ENCODE measurements around the gene PCYT2. TPM values are rescaled to one million over a fixed set of nuclear protein-coding genes. Genes with fewer than 3 reads are reported as not detected.
A peak's percentile ranks its signal among the peaks of the same experiment; 100 is the strongest.

The PCYT2 gene
- total and polyA plus RNA-seq, 10 of the 15 experiments (the other 5 are each of a cell fraction or from before 2014, with no cell fraction given) = 0.63 to 72.0 (median 45.0) TPM

DNA sequence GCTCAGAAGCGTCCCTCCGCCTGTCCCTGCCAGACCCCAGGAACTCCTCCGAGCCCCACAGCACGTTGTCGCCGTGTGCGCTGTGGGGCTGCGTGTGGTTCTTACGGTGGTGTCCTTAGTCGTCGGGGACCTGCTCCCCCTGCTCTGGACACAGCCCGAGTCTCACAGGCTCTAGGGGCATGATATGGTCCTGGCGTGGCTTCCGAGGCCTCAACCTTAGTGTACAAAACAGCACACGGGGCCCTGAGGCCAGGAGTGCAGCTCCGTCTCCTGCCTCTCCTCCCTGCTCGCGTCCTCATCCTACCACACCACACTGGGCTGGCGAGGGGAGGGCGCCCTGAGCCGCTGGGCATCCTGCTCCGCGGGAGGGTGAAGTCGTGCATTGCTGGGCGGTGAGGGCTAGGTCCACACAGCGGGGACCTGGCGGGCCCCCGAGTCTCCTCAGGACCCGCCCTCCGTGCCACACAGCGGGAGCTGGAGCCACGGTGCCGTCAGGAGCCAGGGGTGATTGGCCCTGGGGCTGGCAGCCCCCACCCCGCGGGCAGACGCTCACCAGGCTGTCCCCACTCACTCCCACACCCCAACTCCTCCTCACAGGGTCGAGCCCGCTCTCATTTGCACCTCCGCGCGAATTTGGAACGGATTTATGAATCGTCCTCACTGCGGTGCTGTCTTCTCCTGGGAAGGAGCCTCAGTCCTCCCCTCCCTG, 17.5 kb upstream of the PCYT2 start:
- Histone ChIP-seq H3K27me3 (replicated peaks in 1 of 2; ENCODE audit: control insufficient read depth in 2 of 2, insufficient read depth in 2 of 2, low read length in 1 of 2) (no peaks in the 10 kb centered on the region), H2AFZ (ENCODE audit: control insufficient read depth, low read depth, low read length) (peak overlapping the region; percentile 89), H3K4me3 (peak overlapping the region; percentile 73), H3K36me3 (ENCODE audit: control insufficient read depth in 2 of 2, insufficient read depth in 2 of 2, low read length in 1 of 2) (no peaks in the 10 kb centered on the region), H4K20me1 (ENCODE audit: control insufficient read depth, insufficient read depth) (no peaks in the 10 kb centered on the region; the same call in 1 of the 2 replicates), H3K79me2 (ENCODE audit: control insufficient read depth, insufficient read depth, low read length) (peaks cover 32% of the 10 kb centered on the region), H3K9ac (ENCODE audit: control insufficient read depth, insufficient read depth, low read length) (peak overlapping the region; percentile 68), H3K4me2 (ENCODE audit: control insufficient read depth, insufficient read depth) (peak overlapping the region; percentile 87), H3K27ac (ENCODE audit: control insufficient read depth, insufficient read depth) (no peak overlapping the region), H3K4me1 (ENCODE audit: control insufficient read depth, insufficient read depth, low read length) (peaks cover 24% of the 10 kb centered on the region), H3K9me3 (replicated peaks; ENCODE audit: control insufficient read depth, insufficient read depth, low read length) (no peaks in the 10 kb centered on the region)
- no TSS peak for BruUV-seq (replicated peaks)
- in situ Hi-C loops (cut with MboI) = no loop called here
- CTCF ChIA-PET = interaction anchor here (1.1 to 1.9 kb wide), 4 partner anchors 7 to 92 kb away, joined by 4 to 8 read pairs (median 6); no protein-coding TSS in a partner anchor
- no peak for TF ChIP-seq STAT1 (conservative IDR thresholded peaks at IDR 0.05)
- WGBS (ENCODE audit: insufficient coverage, insufficient replicate concordance, low lambda C conversion rate, missing lambda C conversion rate) = 44% methylated on average over 44 of the region's 44 CpGs
- intact Hi-C loops (cut with micrococcal nuclease; ENCODE audit: unreplicated experiment) = loop anchor here (5.0 kb wide), 2 partner anchors 39 to 56 kb away; partner anchors contain the start of gene ARHGDIA
- FAIRE-seq (no peak), ATAC-seq (peak; percentile 3), DNase-seq (ENCODE audit: low read depth, low spot score) (no peak)
- RAD21 ChIA-PET (ENCODE audit: unreplicated experiment) = no interaction called here
- POLR2A ChIA-PET = interaction anchor here (0.8 to 1.2 kb wide), 3 partner anchors 12 to 68 kb away, joined by 3 to 8 read pairs (median 4); partner anchors contain the start of gene P4HB
- SMC1A ChIA-PET (ENCODE audit: uncharacterized antibody, unreplicated experiment) = interaction anchor here (1.0 kb wide), 2 partner anchors 16 to 93 kb away, joined by 3 read pairs; no protein-coding TSS in a partner anchor

DNA sequence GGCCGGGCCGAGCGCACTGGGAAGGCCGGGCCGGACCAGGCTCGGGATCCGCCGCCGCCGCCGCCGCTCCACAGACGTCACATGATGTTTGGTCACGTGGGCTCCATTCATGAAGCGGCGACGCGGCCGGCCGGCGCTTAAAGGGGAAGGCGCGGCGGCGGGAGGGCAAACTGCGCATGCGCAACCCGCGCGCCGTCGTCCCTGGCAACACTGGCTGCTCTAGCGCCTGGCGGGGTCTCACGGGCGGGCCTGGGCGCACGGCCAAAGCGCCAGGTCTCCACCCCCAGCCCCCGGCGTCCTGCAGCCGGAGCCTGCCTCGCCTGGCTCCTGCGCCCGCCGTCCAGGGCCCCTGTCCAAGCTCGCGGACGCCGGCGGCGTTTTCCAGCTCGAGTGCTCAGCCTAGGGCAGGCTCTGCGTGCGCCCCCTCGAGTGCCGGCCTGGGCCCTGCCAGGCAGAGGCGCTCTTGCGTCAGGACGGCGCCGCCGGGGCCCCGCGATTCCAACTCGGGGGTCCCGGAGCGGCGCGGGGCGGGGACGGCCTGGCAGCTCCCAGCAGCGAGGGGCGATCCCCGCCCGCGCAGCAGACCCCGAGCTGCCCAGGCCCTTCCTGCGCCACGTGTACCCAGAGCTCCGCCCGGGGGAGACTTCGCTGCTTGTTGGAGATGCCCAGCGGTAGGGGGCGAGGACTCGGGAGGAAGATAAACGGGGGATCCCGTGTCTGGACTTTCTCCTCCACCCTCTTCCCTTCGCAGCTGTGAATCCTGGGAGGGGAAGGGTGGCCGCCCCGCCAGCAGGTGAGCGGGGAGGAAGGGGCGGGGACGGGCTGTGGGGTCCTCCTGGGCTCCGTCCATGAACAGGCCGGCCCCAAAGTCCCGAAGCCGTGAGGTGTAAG, 16.7 kb upstream of the PCYT2 start, which contains the start of gene MAFG:
MAFG (minus strand) TSS at position 83 of the 891 bp plus-strand sequence. CDS start 4,550 bp downstream, outside the sequence.
- intact Hi-C loops (cut with micrococcal nuclease; ENCODE audit: unreplicated experiment) = loop anchor here (5.0 kb wide), 2 partner anchors 39 to 56 kb away; partner anchors contain the start of gene ARHGDIA
- CTCF ChIA-PET = interaction anchor here (0.8 to 1.7 kb wide), 6 partner anchors 8 to 93 kb away, joined by 4 to 8 read pairs (median 4); no protein-coding TSS in a partner anchor
- WGBS (ENCODE audit: insufficient coverage, insufficient replicate concordance, low lambda C conversion rate, missing lambda C conversion rate) = 8% methylated on average over 88 of the region's 98 CpGs
- H3K27me3 ChIP-seq (replicated peaks in 1 of 2; ENCODE audit: control insufficient read depth in 2 of 2, insufficient read depth in 2 of 2, low read length in 1 of 2) = no peaks in the 10 kb centered on the region
- POLR2A ChIA-PET = interaction anchor here (0.6 to 1.6 kb wide), 6 partner anchors 9 to 269 kb away, joined by 3 to 8 read pairs (median 4); partner anchors contain the start of genes P4HB and PYCR1
- H3K4me3 ChIP-seq = peak within 1 kb of the TSS; percentile 83
- H3K4me1 ChIP-seq (ENCODE audit: control insufficient read depth, insufficient read depth, low read length) = peaks cover 27% of the 10 kb centered on the region
- peak within 1 kb of the TSS; percentile 85 for H3K9ac ChIP-seq (ENCODE audit: control insufficient read depth, insufficient read depth, low read length)
- peak within 1 kb of the TSS; percentile 97 for H3K4me2 ChIP-seq (ENCODE audit: control insufficient read depth, insufficient read depth)
- peak; percentile 75 for ATAC-seq
- DNase-seq (ENCODE audit: low read depth, low spot score) = peak; percentile 48
- H3K9me3 ChIP-seq (replicated peaks; ENCODE audit: control insufficient read depth, insufficient read depth, low read length) = no peaks in the 10 kb centered on the region
- BruUV-seq (replicated peaks) = no TSS peak
- RAD21 ChIA-PET (ENCODE audit: unreplicated experiment) = interaction anchor here (0.8 to 1.0 kb wide), 2 partner anchors 35 to 67 kb away, joined by 3 read pairs; partner anchors contain the start of gene P4HB
- H4K20me1 ChIP-seq (ENCODE audit: control insufficient read depth, insufficient read depth) = no peaks in the 10 kb centered on the region; the same call in 1 of the 2 replicates
- SMC1A ChIA-PET (ENCODE audit: uncharacterized antibody, unreplicated experiment) = interaction anchor here (1.0 to 1.5 kb wide), 3 partner anchors 11 to 94 kb away, joined by 3 to 6 read pairs (median 3); no protein-coding TSS in a partner anchor
- in situ Hi-C loops (cut with MboI) = no loop called here
- FAIRE-seq = peak; percentile 61
- peak within 1 kb of the TSS; percentile 89 for H2AFZ ChIP-seq (ENCODE audit: control insufficient read depth, low read depth, low read length)
- H3K36me3 ChIP-seq (ENCODE audit: control insufficient read depth in 2 of 2, insufficient read depth in 2 of 2, low read length in 1 of 2) = no peaks in the 10 kb centered on the region; a peak in 2 of 4 replicates
- peaks cover 38% of the 10 kb centered on the region for H3K79me2 ChIP-seq (ENCODE audit: control insufficient read depth, insufficient read depth, low read length)
- H3K27ac ChIP-seq (ENCODE audit: control insufficient read depth, insufficient read depth) = peak within 1 kb of the TSS; percentile 71
- TF ChIP-seq CBFB (IDR thresholded peaks at IDR 0.05; ENCODE audit: low read depth) = no peak
- no peak for TF ChIP-seq NFYA (IDR thresholded peaks at IDR 0.05; ENCODE audit: borderline replicate concordance, low read depth, low read length)
- TF ChIP-seq SPI1 (IDR thresholded peaks at IDR 0.05; ENCODE audit: borderline replicate concordance, insufficient read depth, low read depth, low read length) = no peak
- peak; percentile 83 for TF ChIP-seq CREB1 (IDR thresholded peaks at IDR 0.05; ENCODE audit: low read depth)
- TF ChIP-seq PAX8 (IDR thresholded peaks at IDR 0.05) = no peak
- TF ChIP-seq, protein P1, sequence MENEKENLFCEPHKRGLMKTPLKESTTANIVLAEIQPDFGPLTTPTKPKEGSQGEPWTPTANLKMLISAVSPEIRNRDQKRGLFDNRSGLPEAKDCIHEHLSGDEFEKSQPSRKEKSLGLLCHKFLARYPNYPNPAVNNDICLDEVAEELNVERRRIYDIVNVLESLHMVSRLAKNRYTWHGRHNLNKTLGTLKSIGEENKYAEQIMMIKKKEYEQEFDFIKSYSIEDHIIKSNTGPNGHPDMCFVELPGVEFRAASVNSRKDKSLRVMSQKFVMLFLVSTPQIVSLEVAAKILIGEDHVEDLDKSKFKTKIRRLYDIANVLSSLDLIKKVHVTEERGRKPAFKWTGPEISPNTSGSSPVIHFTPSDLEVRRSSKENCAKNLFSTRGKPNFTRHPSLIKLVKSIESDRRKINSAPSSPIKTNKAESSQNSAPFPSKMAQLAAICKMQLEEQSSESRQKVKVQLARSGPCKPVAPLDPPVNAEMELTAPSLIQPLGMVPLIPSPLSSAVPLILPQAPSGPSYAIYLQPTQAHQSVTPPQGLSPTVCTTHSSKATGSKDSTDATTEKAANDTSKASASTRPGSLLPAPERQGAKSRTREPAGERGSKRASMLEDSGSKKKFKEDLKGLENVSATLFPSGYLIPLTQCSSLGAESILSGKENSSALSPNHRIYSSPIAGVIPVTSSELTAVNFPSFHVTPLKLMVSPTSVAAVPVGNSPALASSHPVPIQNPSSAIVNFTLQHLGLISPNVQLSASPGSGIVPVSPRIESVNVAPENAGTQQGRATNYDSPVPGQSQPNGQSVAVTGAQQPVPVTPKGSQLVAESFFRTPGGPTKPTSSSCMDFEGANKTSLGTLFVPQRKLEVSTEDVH (IDR thresholded peaks at IDR 0.05; ENCODE audit: low read depth, partially characterized antibody) = no peak
- TF ChIP-seq MLLT1 (IDR thresholded peaks at IDR 0.05) = no peak

All from GM12878 (cell line).